ENCODE data around the gene C16orf92.

GRCh38 chr16:29999605-30000004 is 23.4 kb upstream of the C16orf92 start:
- TF ChIP-seq TAF1 (IDR thresholded peaks at IDR 0.05; ENCODE audit: borderline replicate concordance, low read depth, low read length) (no peak), POLR2A (IDR thresholded peaks at IDR 0.05; ENCODE audit: low read depth, low read length) (no peak), POLR2AphosphoS5 (IDR thresholded peaks at IDR 0.05; ENCODE audit: low read depth, low read length) (no peak)

All from GM12892 (cell line).